Muscle of leg (tissue), 16 donors: ENCODE data around the gene HTRA2. TPM values are rescaled to one million over a fixed set of nuclear protein-coding genes. Genes with fewer than 3 reads are reported as not detected.
"Not testable (repeated sequence)": the region's sequence is repeated elsewhere in the genome, so short reads cannot be mapped to it uniquely, and the experiment has no call there.

Source experiments
- DNase-seq: peaks from one replicate; pipeline ENCODE4 v3.0.0; 2013
- H3K27ac ChIP-seq: one replicate; pipeline ENCODE4 v1.5.1; 2013; ENCODE audit warnings: mild to moderate bottlenecking, low read length, control low read depth
- H3K27me3 ChIP-seq: one replicate; pipeline ENCODE4 v1.6.1; 2013; ENCODE audit warnings: low read length; ENCODE audit not compliant: control insufficient read depth, insufficient read depth
- H3K36me3 ChIP-seq: one replicate; pipeline ENCODE4 v1.6.1; 2013; ENCODE audit warnings: low read length; ENCODE audit not compliant: control insufficient read depth, insufficient read depth
- H3K4me1 ChIP-seq: one replicate; pipeline ENCODE4 v1.6.1; 2013; ENCODE audit warnings: low read length; ENCODE audit not compliant: control insufficient read depth, insufficient read depth
- H3K4me3 ChIP-seq: one replicate; pipeline ENCODE4 v1.5.1; 2013; ENCODE audit warnings: low read length, control low read depth
- H3K9me3 ChIP-seq: replicated peaks from 2 replicates; pipeline ENCODE4 v1.6.1; 2013; ENCODE audit warnings: low read depth, low read length; ENCODE audit not compliant: control insufficient read depth
- WGBS: methylation state at CpG from one replicate; pipeline ENCODE4 v1.1.5; 2013; ENCODE audit warnings: missing lambda C conversion rate; ENCODE audit not compliant: insufficient coverage; 5-methylcytosine and 5-hydroxymethylcytosine counted together
- long read RNA-seq, 11 donors: transcript quantifications; one replicate each; lab custom pipeline, GENCODE V29; 2026
- polyA plus RNA-seq, 8 donors: library from polyadenylated mRNA; unstranded; fragments of 120-200 nt; gene quantifications; one replicate each; pipeline versions ENCODE4 v1.2.1 to v1.2.3, GENCODE V29; 2013; ENCODE audit warnings: inconsistent platforms in 1 of 8, low replicate concordance in 1 of 8; ENCODE audit not compliant: insufficient read length in 8 of 8, insufficient read depth in 1 of 8
- total RNA-seq: library from RNA; stranded (reverse); fragments of 120-200 nt; gene quantifications from one replicate; pipeline ENCODE4 v1.2.4, GENCODE V29; 2013

Gene HTRA2
- total RNA-seq = 33.0 TPM
- polyA plus RNA-seq = 10 to 100 TPM; 26.1 to 32.6 (median 28.8) TPM
- long read RNA-seq, donor 1, partial matches to known transcripts = 0 of 6 reads
- long read RNA-seq, donor 1, other reads (novel, unspliced or antisense) = 0 of 6 reads
- long read RNA-seq, donor 2, partial matches to known transcripts = 0 of 1 reads
- long read RNA-seq, donor 2, other reads (novel, unspliced or antisense) = 0 of 1 reads
- long read RNA-seq, donor 3, transcript HTRA2-201 (8 exons, 2,370 nt) = major isoform, 13 of 110 reads
- long read RNA-seq, donor 3, partial matches to known transcripts = 89 of 110 reads
- long read RNA-seq, donor 3, other reads (novel, unspliced or antisense) = 8 of 110 reads
- long read RNA-seq, donor 4, transcript HTRA2-201 (8 exons, 2,370 nt) = major isoform, 7 of 9 reads
- long read RNA-seq, donor 4, partial matches to known transcripts = 0 of 9 reads
- long read RNA-seq, donor 4, other reads (novel, unspliced or antisense) = 0 of 9 reads
- long read RNA-seq, donor 5, transcript HTRA2-201 (8 exons, 2,370 nt) = major isoform, 21 of 38 reads
- long read RNA-seq, donor 5, partial matches to known transcripts = 15 of 38 reads
- long read RNA-seq, donor 5, other reads (novel, unspliced or antisense) = 0 of 38 reads
- long read RNA-seq, donor 6, transcript HTRA2-201 (8 exons, 2,370 nt) = major isoform, 14 of 156 reads
- long read RNA-seq, donor 6, partial matches to known transcripts = 100 of 156 reads
- long read RNA-seq, donor 6, other reads (novel, unspliced or antisense) = 39 of 156 reads
- long read RNA-seq, donor 7, transcript HTRA2-201 (8 exons, 2,370 nt) = major isoform, 12 of 12 reads
- long read RNA-seq, donor 7, partial matches to known transcripts = 0 of 12 reads
- long read RNA-seq, donor 7, other reads (novel, unspliced or antisense) = 0 of 12 reads
- long read RNA-seq, donor 8, partial matches to known transcripts = 0 of 4 reads
- long read RNA-seq, donor 8, other reads (novel, unspliced or antisense) = 0 of 4 reads
- long read RNA-seq, donor 9, transcript HTRA2-201 (8 exons, 2,370 nt) = major isoform, 5 of 13 reads
- long read RNA-seq, donor 9, partial matches to known transcripts = 7 of 13 reads
- long read RNA-seq, donor 9, other reads (novel, unspliced or antisense) = 0 of 13 reads
- long read RNA-seq, donor 10, transcript HTRA2-201 (8 exons, 2,370 nt) = major isoform, 7 of 19 reads
- long read RNA-seq, donor 10, partial matches to known transcripts = 11 of 19 reads
- long read RNA-seq, donor 10, other reads (novel, unspliced or antisense) = 0 of 19 reads
- long read RNA-seq, donor 11, partial matches to known transcripts = 0 of 7 reads
- long read RNA-seq, donor 11, other reads (novel, unspliced or antisense) = 0 of 7 reads

- Histone ChIP-seq H3K27me3 (no peaks in the 10 kb centered on the region), H3K36me3 (peaks cover 56% of the 10 kb centered on the region), H3K4me1 (peaks cover 25% of the 10 kb centered on the region), H3K9me3 (no peaks in the 10 kb centered on the region), H3K27ac (peak within 1 kb of the TSS; percentile 96), H3K4me3 (peak within 1 kb of the TSS; percentile 99)
- DNase-seq = peak; percentile 100
- WGBS = under 1% methylated on average over 86 of the region's 87 CpGs
Measured at GRCh38 chr2:74529357-74530238, at the start of gene HTRA2, which contains the start of gene AUP1. HTRA2 (plus strand) TSS chr2:74529933; CDS start chr2:74530007, 74 bp downstream. AUP1 (minus strand) TSS chr2:74529706; CDS start chr2:74529629, 77 bp downstream.

DNA sequence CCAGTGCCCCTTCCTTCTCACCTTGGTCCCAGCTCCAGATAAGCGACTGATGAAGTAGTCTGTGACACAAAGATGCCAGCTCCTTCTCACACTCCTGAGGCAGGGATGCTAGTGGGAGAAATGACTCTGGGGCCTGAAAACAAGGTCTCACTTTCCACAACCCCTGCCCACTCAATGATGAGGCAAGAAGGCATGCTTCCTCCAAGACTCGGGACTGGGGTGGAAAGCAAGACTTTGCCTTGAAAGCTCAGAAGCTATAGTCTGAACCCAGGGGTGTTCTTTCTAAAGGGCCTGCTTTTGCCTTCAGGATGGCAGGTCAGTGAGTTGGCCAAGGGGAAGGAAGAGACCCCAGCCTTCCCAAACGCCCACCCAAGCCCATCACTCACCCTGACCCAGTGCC lies 48.3 kb upstream of the HTRA2 start:
- no peak for DNase-seq
- Histone ChIP-seq H3K9me3 (no peaks in the 10 kb centered on the region), H3K27me3 (no peaks in the 10 kb centered on the region), H3K27ac (no peak overlapping the region), H3K4me3 (peak overlapping the region; percentile 86), H3K4me1 (peaks cover 24% of the 10 kb centered on the region), H3K36me3 (peaks cover 35% of the 10 kb centered on the region)
- no CpG with 5 or more reads among the region's 3 CpGs for whole genome bisulfite sequencing

DNA sequence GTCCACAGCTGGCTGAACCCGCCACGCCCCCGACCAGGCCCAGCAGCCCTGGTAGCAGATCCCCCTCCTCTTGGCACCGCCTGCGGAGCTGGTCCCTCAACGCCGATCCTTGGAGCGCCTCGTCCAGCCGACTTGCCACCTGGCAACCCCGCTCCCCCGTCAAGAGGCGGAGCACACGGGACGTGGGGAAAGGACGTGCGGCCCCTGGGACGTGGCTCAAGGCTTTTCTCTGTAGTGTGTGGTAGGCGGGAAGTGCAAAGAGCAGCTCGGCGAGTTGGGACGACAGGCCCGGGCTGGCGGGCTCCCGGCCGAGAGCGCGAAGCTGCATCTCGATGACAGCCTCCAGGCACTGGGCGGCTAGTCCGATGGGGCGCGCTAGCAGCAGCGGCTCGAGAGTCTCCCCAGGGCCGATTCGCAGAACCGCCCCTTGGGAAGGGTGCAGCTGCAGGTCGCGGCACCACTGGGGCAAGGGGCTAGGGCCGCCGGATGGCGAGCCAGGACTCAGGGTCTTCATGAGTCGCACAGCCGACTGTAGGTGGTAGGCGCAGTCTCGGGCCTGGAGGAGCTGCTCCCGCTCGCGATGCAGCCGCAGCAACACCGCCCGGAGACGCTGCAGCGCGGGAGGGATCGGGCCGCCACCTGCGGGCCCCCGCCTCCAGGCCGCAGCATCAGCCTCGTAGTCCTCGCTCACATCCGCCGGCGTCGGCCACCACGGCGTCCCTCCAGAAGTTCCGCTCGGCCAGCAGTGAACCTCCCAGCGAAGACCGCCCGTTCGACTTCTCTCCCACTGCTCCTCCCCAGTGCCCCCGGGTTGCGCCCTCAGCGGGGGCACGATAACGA lies 47.6 kb upstream of the HTRA2 start:
- Histone ChIP-seq H3K27me3 (no peaks in the 10 kb centered on the region), H3K27ac (peak overlapping the region; percentile 96), H3K4me1 (peaks cover 24% of the 10 kb centered on the region), H3K36me3 (peaks cover 29% of the 10 kb centered on the region), H3K4me3 (peak overlapping the region; percentile 86), H3K9me3 (no peaks in the 10 kb centered on the region)
- under 1% methylated on average over 69 of the region's 80 CpGs for WGBS
- no peak for DNase-seq

GRCh38 chr2:74482801-74483674 lies 46.7 kb upstream of the HTRA2 start, which contains the start of the genes CCDC142 and TTC31:
CCDC142 (minus strand) TSS chr2:74482998; CDS start chr2:74482837, 161 bp downstream.
TTC31 (plus strand) TSS chr2:74483081; CDS start chr2:74483096, 15 bp downstream.
- Histone ChIP-seq H3K27me3 (no peaks in the 10 kb centered on the region), H3K4me3 (peak within 1 kb of the TSS; percentile 86), H3K4me1 (peaks cover 24% of the 10 kb centered on the region), H3K36me3 (peaks cover 23% of the 10 kb centered on the region), H3K9me3 (no peaks in the 10 kb centered on the region), H3K27ac (peak within 1 kb of the TSS; percentile 96)
- 1% methylated on average over 45 of the region's 50 CpGs for WGBS
- DNase-seq = peak; percentile 99

GRCh38 chr2:74483675-74484164 lies 46.0 kb upstream of the HTRA2 start:
- WGBS = 76% methylated on average over 16 of the region's 19 CpGs
- H3K36me3 ChIP-seq = peaks cover 27% of the 10 kb centered on the region
- H3K27me3 ChIP-seq, H3K9me3 ChIP-seq, H3K27ac ChIP-seq, DNase-seq: not testable (repeated sequence)
- peak overlapping the region; percentile 86 for H3K4me3 ChIP-seq
- peaks cover 24% of the 10 kb centered on the region for H3K4me1 ChIP-seq

GRCh38 chr2:74486141-74486540 lies 43.6 kb upstream of the HTRA2 start:
- H3K27ac ChIP-seq = no peak overlapping the region
- no peak overlapping the region for H3K4me3 ChIP-seq
- peaks cover 35% of the 10 kb centered on the region for H3K36me3 ChIP-seq
- peaks cover 18% of the 10 kb centered on the region for H3K4me1 ChIP-seq
- DNase-seq = no peak
- no peaks in the 10 kb centered on the region for H3K27me3 ChIP-seq
- H3K9me3 ChIP-seq = no peaks in the 10 kb centered on the region
- WGBS = 100% methylated on average over 1 of the region's 2 CpGs

- H3K9me3 ChIP-seq = no peaks in the 10 kb centered on the region
- DNase-seq = no peak
- no peaks in the 10 kb centered on the region for H3K27me3 ChIP-seq
- peaks cover 62% of the 10 kb centered on the region for H3K36me3 ChIP-seq
- WGBS = 85% methylated on average over 2 of the region's 9 CpGs
- peaks cover 2% of the 10 kb centered on the region for H3K4me1 ChIP-seq
- no peak overlapping the region for H3K27ac ChIP-seq
- H3K4me3 ChIP-seq = no peak overlapping the region
Measured at GRCh38 chr2:74488643-74489481, 40.9 kb upstream of the HTRA2 start.
